GM19351 (cell line): Measurements from ENCODE around the gene TF.
"Not testable (repeated sequence)": the region's sequence is repeated elsewhere in the genome, so short reads cannot be mapped to it uniquely, and the experiment has no call there.

Experiments
- ATAC-seq: cut with Tn5 transposase; IDR thresholded peaks from one replicate; pipeline ENCODE4 v1.9.1; 2021; ENCODE audit warnings: mild to moderate bottlenecking, moderate library complexity; ENCODE audit not compliant: unreplicated experiment

The TF gene

GRCh38 chr3:133745981-133746711, at the start of gene TF:
Gene TF, plus strand, starts transcription at chr3:133746393. Its CDS starts 48 bp downstream, at chr3:133746441.
- no peak for ATAC-seq

- no peak for ATAC-seq
Observed at GRCh38 chr3:133697960-133698359, 48.2 kb upstream of the TF start.

GRCh38 chr3:133699467-133699866, 46.7 kb upstream of the TF start:
- ATAC-seq: no peak

GRCh38 chr3:133699903-133700302, 46.3 kb upstream of the TF start:
- no peak for ATAC-seq

GRCh38 chr3:133700351-133700750, 45.8 kb upstream of the TF start:
- no peak for ATAC-seq

- no peak for ATAC-seq
Observed at GRCh38 chr3:133701435-133702358, 44.5 kb upstream of the TF start.

- ATAC-seq: no peak
Observed at GRCh38 chr3:133703915-133704314, 42.3 kb upstream of the TF start.

- no peak for ATAC-seq
Observed at GRCh38 chr3:133706033-133706432, 40.2 kb upstream of the TF start.

- ATAC-seq: no peak
Observed at GRCh38 chr3:133709139-133709750, 36.9 kb upstream of the TF start.

GRCh38 chr3:133711013-133711412, 35.2 kb upstream of the TF start:
- ATAC-seq: no peak

GRCh38 chr3:133712017-133712416, 34.2 kb upstream of the TF start:
- ATAC-seq: no peak

GRCh38 chr3:133713347-133713746, 32.8 kb upstream of the TF start:
- no peak for ATAC-seq

GRCh38 chr3:133717424-133717823, 28.8 kb upstream of the TF start:
- ATAC-seq: no peak

GRCh38 chr3:133722935-133723334, 23.3 kb upstream of the TF start:
- ATAC-seq: no peak

- no peak for ATAC-seq
Observed at GRCh38 chr3:133730993-133731392, 15.2 kb upstream of the TF start.

- not testable (repeated sequence) for ATAC-seq
Observed at GRCh38 chr3:133732231-133732630, 14.0 kb upstream of the TF start.

- no peak for ATAC-seq
Observed at GRCh38 chr3:133733226-133733625, 13.0 kb upstream of the TF start.

GRCh38 chr3:133734305-133734704, 11.9 kb upstream of the TF start:
- ATAC-seq: no peak

- ATAC-seq: peak; percentile 55
Observed at GRCh38 chr3:133742351-133743091, 3.7 kb upstream of the TF start.

GRCh38 chr3:133744241-133744640, 2.0 kb upstream of the TF start:
- ATAC-seq: no peak

- ATAC-seq: no peak
Observed at GRCh38 chr3:133745108-133745507, 1.1 kb upstream of the TF start.
